Measurements from ENCODE around the gene THOC1. TPM values are rescaled to one million over a fixed set of nuclear protein-coding genes. Genes with fewer than 3 reads are reported as not detected.
A peak's percentile ranks its signal among the peaks of the same experiment; 100 is the strongest.

THOC1 gene
- total RNA-seq, 1 donor from 2014 or later = 57.2 TPM

GRCh38 chr18:286515-287310 lies 18.9 kb upstream of the THOC1 start:
- no peak for DNase-seq (ENCODE audit: low spot score)
- ATAC-seq = no peak
- intact Hi-C loops (cut with DNase I) = loop anchor here (5.0 kb wide), 1 partner anchor 331 kb away; no protein-coding TSS in a partner anchor

DNA sequence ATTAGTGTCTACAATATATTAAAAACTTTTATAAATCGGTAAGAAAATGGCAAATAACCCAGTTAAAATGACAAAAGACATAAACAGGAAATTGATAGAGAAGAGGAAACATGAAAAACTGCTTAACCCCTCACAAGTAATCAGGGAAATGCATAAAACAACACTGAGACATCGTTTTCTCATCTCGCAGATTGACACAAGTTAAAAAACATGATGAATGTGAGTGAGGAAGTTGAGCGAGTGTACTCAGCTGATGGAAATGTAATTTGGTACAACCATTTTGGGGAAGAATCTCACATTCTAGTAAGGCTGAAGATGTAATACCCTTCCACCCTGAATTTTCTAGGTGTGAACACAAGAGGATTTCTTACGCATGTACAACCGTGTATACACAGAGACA lies 18.0 kb upstream of the THOC1 start:
- DNase-seq (ENCODE audit: low spot score) = no peak
- intact Hi-C loops (cut with DNase I) = loop anchor here (5.0 kb wide), 1 partner anchor 331 kb away; no protein-coding TSS in a partner anchor
- no peak for ATAC-seq

GRCh38 chr18:275486-275885 lies 7.6 kb upstream of the THOC1 start:
- ATAC-seq (peak; percentile 36), DNase-seq (ENCODE audit: low spot score) (no peak)
- intact Hi-C loops (cut with DNase I) = no loop called here

DNA sequence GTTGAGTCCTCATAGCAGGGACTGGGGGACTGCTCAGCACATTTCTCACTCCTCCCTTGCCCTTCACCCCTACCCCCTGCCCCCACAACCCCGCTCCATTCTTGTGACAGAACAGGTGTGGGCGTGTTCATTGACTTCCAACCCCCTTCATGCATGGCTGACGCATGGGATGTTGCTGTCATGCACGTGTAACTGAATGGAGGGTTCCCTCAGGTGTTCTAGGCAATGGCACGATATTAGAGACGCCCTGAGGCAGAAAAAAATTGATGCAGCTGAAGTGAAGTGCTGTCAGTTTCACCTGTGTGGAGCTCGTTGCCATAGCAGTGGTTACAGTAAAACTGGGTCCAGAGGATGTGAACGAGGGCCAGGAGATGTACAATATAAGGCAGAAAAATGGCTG lies 6.5 kb upstream of the THOC1 start:
- intact Hi-C loops (cut with DNase I) = no loop called here
- ATAC-seq (no peak), DNase-seq (ENCODE audit: low spot score) (no peak)

DNA sequence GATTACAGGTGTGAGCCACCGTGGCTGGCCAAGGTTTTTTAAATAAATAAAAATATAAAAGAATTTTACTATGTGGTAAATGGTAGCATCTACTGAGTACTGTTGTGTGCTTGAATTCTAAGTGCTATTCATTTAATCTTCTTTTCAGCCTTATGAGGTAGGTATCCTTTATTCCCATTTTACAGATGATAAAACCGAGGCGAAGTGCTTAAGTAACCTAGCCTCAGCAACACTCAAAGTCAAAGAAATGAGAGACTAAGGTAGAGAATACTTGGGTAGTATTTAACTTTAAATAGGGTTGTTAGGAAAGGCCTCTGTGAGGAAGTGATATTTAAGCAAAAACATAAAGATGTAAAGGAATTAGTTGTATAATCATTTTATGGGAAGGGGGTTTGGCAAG lies 5.7 kb upstream of the THOC1 start:
- intact Hi-C loops (cut with DNase I) = no loop called here
- ATAC-seq = no peak

DNA sequence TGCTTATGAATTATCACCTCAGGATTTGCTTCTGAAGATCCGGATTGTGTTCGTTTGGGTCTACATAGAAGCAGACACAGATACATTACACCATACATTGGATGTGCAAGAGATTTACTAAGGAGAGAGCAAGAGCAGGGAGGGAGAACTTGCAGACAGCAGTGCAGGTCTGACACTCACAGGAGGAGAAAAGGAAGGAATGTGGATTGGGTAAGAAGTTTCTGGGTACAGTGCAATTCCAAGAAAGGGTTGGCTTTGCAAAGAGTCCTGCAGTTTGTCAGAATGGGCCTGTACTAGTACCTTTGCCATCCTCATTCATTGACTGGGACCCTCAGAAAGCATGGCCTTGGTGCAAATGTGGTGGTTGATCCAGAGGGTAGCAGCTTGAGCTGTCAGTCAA lies 4.8 kb upstream of the THOC1 start:
- intact Hi-C loops (cut with DNase I) = no loop called here
- DNase-seq (ENCODE audit: low spot score) (no peak), ATAC-seq (no peak)

More for the DNA sequence above, 5.7 kb upstream of the THOC1 start:
- DNase-seq (ENCODE audit: low spot score) = no peak

- DNase-seq (ENCODE audit: low spot score) (no peak), ATAC-seq (no peak)
- intact Hi-C loops (cut with DNase I) = no loop called here
These were observed 1.7 kb upstream of the THOC1 start for GRCh38 chr18:269480-270095.

DNA sequence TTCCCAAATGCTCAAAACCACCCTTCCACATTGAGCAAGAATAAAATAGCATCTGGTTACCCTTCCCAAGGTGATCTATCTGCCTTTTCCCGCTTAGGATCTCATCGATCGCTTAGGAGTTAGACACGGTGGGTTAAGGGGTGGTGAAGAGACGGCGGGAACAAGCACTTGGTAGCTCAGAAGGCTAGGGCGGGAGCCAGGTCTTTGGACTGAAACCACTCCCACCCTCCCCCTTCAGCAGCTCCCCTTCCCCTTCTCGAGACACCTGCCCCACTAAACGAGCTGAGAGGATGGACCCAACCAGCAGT lies 513 bp downstream of the THOC1 start:
- intact Hi-C loops (cut with DNase I) = no loop called here
- no peak for ATAC-seq

GRCh38 chr18:261398-262073 lies 6.3 kb downstream of the THOC1 start:
- intact Hi-C loops (cut with DNase I) = no loop called here
- DNase-seq (ENCODE audit: low spot score) (no peak), ATAC-seq (no peak)

More for the DNA sequence above, 513 bp downstream of the THOC1 start:
- no peak for DNase-seq (ENCODE audit: low spot score)

GRCh38 chr18:260547-260946 lies 7.3 kb downstream of the THOC1 start:
- intact Hi-C loops (cut with DNase I) = no loop called here
- no peak for ATAC-seq

GRCh38 chr18:255171-255570 lies 12.7 kb downstream of the THOC1 start:
- no peak for DNase-seq (ENCODE audit: low spot score)
- intact Hi-C loops (cut with DNase I) = no loop called here
- no peak for ATAC-seq

More at GRCh38 chr18:260547-260946, 7.3 kb downstream of the THOC1 start:
- no peak for DNase-seq (ENCODE audit: low spot score)

DNA sequence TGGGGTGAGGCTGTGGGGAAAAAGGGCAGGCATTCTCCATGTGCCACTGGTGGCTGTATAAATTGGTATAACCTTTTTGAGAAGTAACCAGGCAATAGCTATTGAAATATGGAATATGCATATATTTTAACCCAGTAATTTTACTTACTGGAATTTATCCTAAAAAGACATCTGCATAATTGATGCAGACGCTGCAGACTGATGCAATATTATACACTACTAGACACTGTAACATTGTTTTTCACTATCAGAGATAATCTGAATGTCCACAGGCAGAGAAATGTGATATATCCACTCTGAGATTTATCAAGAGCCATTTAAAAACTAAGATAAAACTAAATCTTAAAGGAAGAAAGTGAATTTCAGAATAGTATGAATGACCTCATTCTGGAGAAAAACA lies 14.7 kb downstream of the THOC1 start:
- no peak for DNase-seq (ENCODE audit: low spot score)
- intact Hi-C loops (cut with DNase I) = no loop called here
- ATAC-seq = no peak

- ATAC-seq = no peak
- intact Hi-C loops (cut with DNase I) = no loop called here
- DNase-seq (ENCODE audit: low spot score) = no peak
These were observed 16.3 kb downstream of the THOC1 start for GRCh38 chr18:251572-251971.

- ATAC-seq (no peak), DNase-seq (ENCODE audit: low spot score) (no peak)
- intact Hi-C loops (cut with DNase I) = no loop called here
These were observed 17.2 kb downstream of the THOC1 start for GRCh38 chr18:250685-251084.

DNA sequence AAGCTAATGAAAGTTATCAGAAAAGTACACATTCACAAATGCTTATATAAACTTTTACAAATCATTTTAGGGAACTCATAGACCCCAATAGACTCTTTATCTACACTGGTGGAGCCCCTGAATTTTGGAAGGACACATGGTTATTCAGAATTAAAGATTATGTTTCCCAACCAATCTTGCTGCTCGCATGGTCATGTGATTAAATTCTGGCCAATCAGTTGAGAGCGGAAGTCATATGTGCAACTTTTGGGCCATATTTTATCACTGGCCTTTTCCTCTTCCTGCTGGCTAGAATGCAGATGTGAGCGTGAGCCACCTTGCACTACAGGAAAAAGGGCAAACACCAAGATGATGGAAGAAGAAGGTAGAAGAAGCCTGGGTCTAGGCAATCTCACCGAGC lies 19.8 kb downstream of the THOC1 start:
- ATAC-seq (no peak), DNase-seq (ENCODE audit: low spot score) (no peak)
- intact Hi-C loops (cut with DNase I) = no loop called here

- intact Hi-C loops (cut with DNase I) = no loop called here
- DNase-seq (ENCODE audit: low spot score) (no peak), ATAC-seq (no peak)
These were observed 22.5 kb downstream of the THOC1 start for GRCh38 chr18:245282-245847.

- DNase-seq (ENCODE audit: low spot score) (no peak), ATAC-seq (no peak)
- intact Hi-C loops (cut with DNase I) = no loop called here
These were observed 27.7 kb downstream of the THOC1 start for GRCh38 chr18:240175-240574.

DNA sequence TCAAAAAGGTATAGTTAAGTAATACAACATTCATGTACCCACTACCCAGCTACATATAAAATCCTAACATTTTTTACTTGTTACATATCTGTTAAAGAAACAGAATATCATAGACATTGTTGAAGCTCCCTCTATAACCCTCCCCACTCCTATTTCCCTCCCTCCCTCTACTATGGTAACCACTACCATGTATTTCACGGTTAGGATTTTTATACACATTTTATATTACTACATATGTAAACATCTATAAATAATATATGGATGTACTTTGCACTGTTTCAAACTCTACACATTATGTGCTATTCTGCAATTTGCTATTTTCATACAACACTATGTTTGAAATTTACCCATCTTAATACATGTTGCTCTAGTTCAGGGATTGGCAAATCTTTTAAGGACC lies 36.3 kb downstream of the THOC1 start:
- intact Hi-C loops (cut with DNase I) = no loop called here
- no peak for ATAC-seq
- DNase-seq (ENCODE audit: low spot score) = no peak

GRCh38 chr18:228586-228985 lies 39.3 kb downstream of the THOC1 start:
- ATAC-seq = no peak
- intact Hi-C loops (cut with DNase I) = no loop called here
- no peak for DNase-seq (ENCODE audit: low spot score)

GRCh38 chr18:227902-228301 lies 39.9 kb downstream of the THOC1 start:
- no peak for ATAC-seq
- intact Hi-C loops (cut with DNase I) = no loop called here
- DNase-seq (ENCODE audit: low spot score) = no peak

Measured in sciatic nerve (tissue), 2 donors.